GM21390 (cell line): ENCODE data around the gene RASIP1.
"Not testable (repeated sequence)": the region's sequence is repeated elsewhere in the genome, so short reads cannot be mapped to it uniquely, and the experiment has no call there.

Source experiments
- ATAC-seq: cut with Tn5 transposase; IDR thresholded peaks from one replicate; pipeline ENCODE4 v1.9.1; 2021; ENCODE audit not compliant: unreplicated experiment

The RASIP1 gene

DNA sequence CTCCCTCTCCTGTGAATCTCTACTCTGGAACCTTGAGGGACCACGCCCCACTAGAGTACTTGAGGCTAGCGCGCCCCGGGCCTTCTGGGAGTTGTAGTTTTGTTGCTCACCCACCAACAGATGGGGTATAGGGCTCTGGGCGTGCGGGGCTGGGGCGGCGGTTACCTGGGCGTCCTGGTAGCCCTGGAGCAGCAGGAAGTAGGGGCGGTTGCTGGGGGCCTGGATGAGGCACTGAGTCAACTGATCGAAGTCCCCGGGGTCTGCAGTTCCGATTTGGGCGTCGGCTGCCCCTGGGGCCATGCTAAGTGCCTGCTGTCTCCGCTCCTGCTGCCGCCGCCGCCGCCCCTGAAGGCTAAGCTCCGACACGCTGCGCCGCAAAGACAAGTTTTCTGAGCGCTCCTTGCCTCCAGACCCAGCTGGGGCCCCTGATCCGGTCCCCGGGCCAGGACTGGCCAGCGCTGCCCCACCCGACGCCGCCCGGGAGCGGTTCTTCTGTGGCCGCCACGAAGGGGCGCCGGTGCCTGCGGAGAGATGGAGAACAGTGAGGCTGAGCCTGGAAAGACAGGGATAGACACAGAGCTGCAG, 5.3 kb downstream of the RASIP1 start:
- no peak for ATAC-seq

DNA sequence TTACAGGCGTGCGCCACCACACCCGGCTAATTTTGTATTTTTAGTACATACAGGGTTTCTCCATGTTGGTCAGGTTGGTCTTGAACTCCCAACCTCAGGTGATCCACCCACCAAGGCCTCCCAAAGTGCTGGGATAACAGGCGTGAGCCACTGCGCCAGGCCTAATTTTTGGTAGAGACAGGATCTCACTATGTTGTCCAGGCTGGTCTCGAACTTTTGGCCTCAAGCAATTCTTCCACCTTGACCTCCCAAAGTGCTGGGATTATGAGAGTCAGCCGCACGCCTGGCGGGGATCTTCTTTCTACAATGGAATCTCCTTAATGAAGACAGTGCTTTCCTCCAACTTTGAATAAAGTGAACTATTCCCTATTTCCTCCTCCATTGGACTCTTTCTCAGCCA, 5.8 kb downstream of the RASIP1 start:
- no peak for ATAC-seq

DNA sequence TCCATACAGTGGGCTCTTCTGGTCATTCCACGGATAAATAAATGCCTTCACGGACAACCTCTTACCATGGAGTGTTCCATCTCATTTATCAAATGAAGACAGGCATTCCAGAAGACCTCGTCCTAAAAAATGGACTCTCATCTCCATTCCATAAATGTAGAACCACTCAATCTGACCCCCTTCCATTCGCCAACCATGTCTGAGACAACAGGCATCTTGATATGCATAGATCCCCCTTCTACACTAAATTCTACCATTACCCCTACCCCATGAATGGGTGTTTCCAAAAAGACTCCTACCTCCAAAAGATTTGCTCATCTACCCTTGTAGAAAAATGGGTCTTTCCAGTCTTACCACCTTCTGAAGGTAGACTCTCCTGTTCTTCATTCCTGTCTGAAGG, 9.0 kb downstream of the RASIP1 start:
- no peak for ATAC-seq

DNA sequence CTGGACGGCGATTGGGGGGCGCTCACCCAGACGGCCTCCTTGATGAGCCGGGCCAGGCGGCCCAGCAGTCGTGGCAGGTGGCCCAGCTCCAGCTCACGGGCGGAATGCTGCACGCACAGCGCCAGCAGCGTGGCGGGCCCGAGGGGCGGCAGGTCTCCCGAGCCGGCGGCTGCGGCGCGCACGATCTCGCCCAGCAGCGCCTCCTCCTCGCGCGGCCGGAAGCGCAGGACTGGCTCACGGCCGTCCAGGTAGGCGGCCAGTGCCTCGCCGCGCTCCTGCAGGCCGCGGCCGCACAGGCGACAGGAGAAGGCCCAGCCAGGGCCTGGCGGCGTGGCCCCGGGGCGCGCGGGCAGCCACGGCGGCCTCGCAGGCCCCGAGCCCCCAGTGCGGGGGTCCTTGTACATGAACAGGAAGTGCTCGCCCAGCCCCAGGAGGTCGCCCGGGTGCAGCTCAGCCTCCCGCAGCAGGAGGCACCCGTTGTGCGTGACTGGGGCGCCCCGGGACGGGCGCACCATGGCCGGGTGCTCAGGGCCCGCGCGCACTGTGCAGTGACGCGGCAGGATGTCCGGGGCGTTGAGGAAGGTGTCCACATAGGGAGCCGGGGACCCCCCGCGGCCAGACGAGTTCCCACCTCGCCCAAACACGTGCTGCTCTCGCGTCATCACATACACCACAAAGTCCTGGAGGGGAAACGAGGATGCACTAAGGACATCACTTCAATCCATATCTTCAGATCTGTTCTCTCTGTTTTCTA, 11.3 kb downstream of the RASIP1 start:
- no peak for ATAC-seq

DNA sequence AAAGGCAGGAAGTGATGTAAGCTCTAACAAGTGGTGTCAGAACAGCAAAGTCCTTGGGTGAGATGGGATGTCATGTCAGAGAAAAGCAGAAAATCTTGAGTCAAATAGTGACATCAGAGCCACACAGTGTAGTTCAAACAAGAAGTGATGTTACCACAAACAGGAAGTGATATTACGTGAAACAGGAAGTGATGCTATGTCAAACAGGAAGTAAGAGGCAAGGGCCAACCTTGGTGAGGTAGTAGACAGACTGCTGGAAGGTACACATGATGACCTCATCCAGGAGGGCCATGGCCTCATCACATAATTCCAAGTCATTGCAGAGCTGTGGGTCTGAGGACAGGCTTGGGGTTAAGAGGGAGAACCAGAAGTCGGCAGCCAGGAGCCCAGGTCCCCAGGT, 13.9 kb downstream of the RASIP1 start:
- ATAC-seq, result no peak

DNA sequence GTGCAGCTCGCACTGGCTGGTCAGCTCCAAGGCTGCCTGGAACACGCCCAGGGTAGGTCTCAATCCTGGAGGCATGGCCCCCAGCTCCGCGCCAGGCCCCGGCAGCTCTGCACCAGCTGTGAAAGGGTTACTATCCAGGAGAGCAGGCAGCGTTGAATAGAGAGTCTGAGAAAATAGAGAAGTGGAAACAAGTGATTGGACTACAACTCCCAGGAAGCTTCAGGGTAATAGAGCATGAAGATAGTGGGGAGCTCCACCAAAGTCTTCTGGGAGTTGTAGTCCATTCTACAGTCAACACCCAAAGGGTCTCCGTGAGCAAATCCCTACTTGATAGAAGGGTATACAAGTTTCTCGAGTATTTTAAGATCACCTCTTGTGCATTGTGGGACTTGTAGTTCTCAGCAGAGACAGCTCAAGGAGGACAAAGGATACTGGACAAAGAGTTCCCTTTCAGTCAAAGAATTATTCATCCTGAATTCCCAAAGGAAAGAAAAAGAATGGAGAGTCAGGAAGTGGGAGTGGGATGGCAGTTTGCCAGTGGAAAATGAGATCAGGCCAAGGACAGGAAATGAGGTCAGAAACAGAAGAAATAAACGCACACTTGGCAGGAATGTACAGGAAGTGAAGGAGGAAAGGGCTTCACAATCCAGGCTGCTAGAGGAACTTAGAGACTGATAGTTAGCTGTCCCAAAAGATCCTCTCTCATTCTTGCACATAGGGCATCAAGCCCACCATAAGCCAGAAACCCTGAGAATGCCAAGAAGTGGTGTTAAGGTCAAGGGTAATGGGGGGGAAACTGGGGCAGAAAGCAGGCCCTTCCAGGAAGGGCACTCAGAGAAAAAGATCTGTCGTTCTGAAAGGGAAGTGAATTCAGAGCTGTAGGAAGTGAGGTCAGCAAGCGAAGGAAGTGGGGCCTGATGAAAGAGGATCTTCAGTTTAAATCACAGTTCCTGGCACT, 15.3 kb downstream of the RASIP1 start:
- ATAC-seq, result no peak

DNA sequence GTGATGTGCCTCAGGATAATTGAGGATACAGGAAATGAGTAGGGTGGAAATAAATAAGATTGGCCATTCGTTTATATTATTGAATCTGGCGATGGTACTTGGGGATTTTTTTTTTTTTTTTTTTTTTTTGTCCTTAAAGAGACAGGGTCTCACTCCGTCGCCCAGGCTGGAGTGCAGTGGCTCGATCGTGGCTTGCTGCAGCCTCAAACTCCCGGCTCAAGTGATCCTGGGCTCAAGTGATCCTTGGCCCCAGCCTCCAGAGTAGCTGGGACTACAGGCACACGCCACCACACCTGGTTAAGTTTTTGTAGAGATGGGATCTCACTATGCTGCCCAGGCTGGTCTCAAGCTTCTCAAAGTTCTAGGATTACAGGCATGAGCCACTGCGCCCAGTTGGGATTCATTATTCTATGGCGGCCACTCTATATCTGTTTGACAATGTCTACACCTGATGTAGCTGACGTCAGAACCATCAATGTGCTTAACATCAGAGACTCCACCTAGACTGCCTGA, 18.2 kb downstream of the RASIP1 start:
- ATAC-seq, result no peak

DNA sequence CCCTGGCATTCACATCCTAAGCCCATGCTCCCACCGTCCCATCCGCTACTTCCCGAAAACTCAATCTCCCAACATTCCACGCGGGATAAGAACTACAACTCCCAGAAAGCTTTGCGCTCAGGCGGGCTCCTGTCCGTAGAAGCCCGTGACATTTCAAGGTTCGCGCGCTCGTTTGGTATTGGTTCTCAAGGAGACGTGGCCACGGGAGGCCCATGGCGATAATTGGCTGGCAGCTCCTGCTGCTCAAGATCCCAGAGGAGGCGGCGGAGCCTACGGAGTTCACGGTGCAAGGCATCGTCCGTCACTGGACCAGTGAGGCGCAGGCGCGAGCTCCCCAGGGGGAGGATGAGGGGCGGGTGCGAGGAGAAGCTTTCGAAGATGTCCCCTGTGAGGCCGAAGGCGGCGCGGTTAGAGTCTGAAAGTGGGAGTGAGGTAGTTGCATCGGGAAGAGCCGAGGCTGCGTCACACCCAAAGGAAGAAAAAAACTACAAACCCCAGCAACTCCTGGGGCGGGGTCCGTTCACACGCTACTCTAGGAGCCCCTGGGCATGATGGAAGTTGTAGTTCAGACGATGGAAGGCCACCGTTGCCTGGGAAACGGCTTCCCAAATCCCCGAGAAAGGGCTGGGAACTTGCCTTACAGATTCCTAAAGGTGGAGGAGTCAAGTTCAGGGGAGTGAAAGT, 19.7 kb downstream of the RASIP1 start:
- peak; percentile 73 for ATAC-seq

DNA sequence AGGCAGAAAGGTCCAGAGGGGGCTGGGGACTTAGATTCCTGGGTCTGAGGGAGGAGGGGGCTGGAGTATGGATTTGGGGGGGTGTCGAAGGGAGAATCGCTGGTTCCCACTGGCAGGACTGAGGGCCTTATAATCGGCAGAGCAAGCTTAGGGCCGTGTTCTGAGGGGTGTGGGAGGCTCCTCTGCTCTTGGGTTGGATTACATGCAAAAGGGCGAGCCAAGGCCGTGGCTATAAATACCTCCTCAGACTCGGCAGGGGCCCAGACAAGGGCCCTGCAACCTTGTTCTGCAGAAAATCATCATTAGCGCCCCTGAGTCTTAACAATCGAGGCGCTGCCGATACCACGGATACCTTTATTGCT, 20.2 kb downstream of the RASIP1 start:
- peak; percentile 3 for ATAC-seq

DNA sequence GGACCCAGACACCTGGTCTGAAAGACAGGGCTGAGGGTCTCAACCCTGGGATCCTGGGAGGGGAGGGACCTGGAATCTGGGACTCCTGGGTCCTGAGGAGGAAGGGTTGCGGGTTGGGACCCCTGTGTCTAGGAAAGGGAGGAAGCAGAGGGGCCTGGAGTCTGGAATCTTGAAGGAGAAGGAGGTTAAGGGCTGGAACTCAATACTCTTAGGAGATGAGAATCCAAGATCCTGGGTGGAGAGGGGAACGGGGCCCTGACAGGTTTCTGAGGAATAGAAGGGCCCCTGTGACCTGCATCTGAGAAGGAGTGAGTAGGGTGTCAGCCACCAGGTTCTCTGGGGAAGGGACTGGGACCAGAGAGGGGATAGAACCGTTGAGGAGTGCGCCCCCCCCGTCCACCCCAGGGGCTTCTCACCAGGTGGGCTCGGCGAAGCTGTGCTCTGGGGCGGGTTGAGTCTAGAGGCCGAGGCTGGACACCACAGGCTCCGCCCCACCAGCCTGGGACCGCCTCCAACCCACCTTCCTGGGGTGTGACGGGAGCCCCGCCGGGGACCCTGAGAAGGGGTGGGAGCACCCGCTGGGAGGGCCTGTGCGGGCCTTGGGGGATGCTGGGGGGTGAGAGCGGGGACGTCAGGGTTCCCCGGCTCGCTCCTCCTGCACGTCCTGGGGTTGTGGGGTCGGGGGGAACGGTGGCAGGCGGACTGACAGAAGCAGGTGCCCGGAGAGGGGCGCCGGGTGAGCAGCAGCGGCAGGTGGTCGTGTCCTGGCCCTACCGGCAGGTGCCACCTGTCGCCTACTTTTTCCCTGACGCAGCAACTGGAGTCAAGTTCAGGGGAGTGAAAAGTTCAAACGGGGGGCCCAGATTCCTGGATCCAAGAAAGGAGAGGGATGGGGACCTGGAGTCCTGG, 20.9 kb downstream of the RASIP1 start, which contains the start of gene MAMSTR:
Gene MAMSTR (minus strand): TSS at position 463 of the 909 bp plus-strand sequence. CDS start 694 bp downstream, outside the sequence.
- no peak for ATAC-seq

DNA sequence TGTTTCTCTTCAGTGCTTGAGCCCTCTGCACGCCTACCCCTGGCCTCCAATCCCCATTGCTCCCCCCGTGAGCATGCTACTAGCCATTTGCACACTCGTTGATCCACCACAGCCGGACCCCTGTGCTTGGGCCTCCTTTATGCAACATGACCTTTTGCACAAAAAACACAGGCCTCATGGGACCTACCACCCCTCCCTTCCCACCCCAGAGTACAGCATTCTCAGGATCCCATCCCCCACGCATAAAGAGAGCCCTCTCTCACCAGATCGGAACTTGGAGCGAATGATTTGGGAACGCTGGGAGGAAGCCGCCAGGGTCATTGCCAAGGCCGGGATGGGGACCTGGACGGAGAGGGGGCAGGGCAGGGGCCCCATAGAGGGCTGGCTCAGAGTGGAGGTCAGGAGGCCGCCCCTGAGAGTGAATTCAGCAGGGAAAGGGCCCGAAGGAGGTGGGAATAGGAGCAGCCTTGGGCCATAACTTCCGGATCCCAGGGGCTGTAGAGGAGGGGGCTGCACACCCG, 21.6 kb downstream of the RASIP1 start:
- ATAC-seq, result no peak

DNA sequence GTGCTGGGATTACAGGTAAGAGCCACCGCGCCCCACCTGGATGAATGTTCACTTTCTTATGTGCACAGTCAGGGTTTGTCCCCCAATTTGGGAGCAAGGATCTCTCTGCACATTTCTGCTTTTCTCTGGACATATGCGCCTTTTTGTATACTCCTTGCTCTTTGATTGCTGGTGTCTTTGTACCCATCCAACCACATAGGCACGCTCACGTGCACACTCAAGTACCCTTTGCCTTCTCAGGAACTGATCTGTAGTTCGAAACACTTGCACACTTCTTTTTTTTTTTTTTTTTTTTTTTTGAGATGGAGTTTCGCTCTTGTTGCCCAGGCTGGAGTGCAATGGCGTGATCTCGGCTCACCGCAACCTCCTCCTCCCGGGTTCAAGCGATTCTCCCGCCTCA, 22.3 kb downstream of the RASIP1 start:
- ATAC-seq, result not testable (repeated sequence)

DNA sequence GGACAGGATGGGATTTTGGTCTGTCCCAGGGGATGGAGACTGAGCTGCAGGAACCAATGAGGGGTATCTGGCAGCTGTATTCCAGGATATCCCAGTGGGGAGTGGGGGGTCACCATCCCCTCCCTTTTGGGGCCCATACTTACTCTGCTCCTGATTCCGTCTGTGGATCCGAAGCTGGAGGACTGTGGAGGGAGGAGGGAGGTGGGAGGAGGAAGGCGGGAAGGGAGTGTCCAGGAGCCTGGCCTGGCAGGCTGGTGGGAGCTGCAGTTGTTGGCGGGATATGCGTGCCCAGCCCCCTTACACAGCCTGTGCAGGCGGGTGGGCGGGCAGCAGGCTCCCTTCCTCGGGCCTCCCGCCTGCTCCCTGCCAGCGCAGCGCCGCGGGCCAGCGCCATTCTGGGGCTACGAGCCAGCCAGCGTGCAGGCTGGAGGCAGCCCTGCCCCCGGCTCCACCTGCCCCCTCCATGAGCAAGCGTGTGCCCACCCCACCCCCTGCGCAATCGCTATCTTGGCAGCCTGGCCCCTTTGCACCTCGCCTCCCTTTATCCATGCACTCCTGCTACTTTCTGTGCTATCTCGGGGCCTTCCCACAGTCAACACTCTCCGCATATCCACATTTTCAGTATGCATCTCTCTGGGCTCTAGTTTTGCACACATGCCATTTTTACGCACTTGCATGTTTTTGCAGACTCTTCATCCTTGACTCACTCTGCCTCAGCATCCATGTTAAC, 23.7 kb downstream of the RASIP1 start:
- ATAC-seq, result no peak

DNA sequence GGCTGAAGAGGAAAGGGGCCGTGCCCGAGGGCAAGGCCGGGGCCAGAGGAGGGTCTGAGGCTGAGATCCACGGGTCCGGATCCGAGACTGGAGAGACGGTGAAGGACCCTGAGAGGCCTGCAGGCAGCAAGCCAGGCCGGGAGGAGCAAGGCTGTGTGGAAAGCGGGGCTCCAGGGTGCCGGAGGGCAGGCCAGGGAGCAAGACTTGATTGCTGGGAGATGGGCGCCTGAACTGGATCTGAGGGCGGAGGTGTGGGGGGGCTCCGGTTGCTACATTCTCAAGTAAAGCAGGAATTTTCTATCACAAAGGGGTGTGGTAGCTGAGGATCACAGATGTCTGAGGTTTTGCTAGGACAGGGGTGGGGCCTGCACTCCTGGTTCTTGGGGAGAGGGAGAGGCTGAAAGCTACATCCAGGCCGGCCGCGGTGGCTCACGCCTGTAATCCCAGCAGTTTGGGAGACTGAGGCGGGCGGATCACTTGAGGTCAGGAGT, 24.7 kb downstream of the RASIP1 start:
- no peak for ATAC-seq

DNA sequence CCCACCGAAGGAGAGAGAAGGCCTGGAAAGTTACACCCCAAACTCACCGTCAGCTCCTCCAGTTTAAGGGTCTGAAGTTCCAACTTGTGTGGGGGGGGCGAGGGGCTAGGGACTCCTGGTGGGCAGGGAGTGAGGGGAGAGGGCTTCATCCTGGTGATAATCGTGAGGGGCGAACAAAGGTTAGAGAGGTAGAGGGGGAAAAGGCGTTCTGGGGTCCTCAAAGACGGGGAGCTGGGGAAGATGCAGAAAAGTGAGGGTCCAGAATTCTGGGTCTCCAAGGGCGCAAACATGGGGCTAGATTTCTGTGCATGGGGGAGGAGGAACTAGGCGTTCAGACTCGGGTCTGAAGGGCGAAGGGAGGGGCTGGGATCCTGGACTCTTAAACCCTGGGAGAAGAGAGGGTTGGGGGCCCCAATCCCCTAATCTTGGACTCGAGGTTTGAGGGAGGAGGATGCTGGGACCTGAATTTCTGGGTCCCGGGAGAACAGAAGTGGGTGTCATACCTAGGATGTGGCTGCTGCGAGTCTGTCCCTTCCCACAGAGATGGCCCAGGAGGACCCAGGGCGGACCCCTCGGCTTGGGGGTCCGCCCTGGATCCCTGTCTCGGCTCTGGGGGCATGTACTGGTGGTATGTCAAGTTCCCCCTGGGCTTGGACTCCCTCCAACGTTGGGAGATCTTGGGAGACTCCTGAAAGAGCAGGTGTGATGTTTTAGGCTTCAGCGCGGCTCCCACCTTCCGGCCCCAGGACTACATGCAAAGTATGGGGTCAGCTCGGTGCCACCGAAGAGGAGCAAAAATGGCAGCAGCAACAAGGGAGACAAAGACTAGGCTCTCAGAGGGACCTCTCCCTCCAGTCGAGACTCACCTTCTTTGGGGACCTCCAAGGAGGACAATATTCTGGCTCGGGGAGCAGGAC, 25.4 kb downstream of the RASIP1 start:
- no peak for ATAC-seq

DNA sequence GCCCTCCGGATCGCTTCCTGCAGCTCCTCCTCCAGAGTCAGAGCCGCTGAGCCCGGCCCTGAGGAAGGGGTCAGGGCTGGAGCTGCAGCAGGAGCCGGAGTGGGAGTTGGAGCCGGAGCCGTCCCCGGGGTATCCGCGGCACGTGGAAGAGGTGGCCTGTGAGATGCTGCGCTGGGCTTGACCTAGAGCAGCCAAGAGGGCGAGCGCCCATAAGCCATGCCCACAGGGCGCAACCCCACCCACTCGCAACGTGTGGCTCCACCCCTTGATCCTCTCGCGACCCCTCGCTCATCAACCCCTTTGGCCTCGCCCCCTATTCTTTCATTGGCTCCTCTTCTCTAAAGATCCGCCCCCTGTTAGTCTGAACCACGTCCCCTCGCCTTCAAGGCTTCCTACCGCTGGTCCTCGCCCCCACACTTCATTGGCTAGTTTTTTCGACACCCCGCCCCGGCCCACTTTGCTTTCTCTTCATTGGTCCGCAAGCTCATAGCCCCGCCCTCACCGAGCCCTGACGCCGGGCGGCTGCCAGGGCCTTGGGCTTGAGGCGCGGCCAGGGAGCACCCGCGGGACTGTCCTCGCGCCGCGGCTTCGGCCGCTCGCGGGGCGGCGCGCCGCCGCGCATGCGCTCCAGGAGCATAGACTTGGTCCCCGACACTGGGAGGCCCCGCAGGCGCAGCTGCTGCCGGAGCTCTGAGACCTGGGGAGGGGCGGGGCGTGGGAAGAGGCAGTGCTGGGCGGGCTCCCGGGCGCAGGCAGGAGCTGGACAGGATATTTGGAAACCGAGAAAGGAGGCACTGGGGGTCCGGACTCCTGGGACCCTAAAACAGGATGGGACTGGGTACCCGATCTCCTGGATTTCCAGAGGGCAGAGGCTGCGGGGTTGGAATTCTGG, 26.3 kb downstream of the RASIP1 start:
- peak; percentile 83 for ATAC-seq
